Loucy (cell line): Measurements from ENCODE around the gene ANO10.

Source experiments
- H2AFZ ChIP-seq: fragments of 200-600 bp; sonication (generic); 2 replicates; pipeline ENCODE4 v1.6.0; 2016; ENCODE audit warnings: antibody characterized with exemption, mild to moderate bottlenecking, low read length, moderate library complexity
- H3F3A ChIP-seq: fragments of 200-600 bp; 2 replicates; pipeline ENCODE4 v1.6.0; 2016; ENCODE audit warnings: antibody characterized with exemption, low read depth, mild to moderate bottlenecking
- H3K27me3 ChIP-seq: fragments of 200-600 bp; sonication (generic); 2 replicates; pipeline ENCODE4 v1.6.1; 2014; ENCODE audit warnings: low read length, mild to moderate bottlenecking; ENCODE audit not compliant: insufficient read depth, poor library complexity, severe bottlenecking
- H3K36me3 ChIP-seq: fragments of 200-600 bp; sonication (generic); 2 replicates; pipeline ENCODE4 v1.6.1; 2016; ENCODE audit warnings: low read length; ENCODE audit not compliant: insufficient read depth
- H3K4me1 ChIP-seq: fragments of 200-600 bp; sonication (generic); 2 replicates; pipeline ENCODE4 v1.5.1; 2014; ENCODE audit warnings: low read length, mild to moderate bottlenecking; ENCODE audit not compliant: insufficient read depth, poor library complexity, severe bottlenecking
- H3K4me2 ChIP-seq: fragments of 200-600 bp; sonication (generic); 2 replicates; pipeline ENCODE4 v1.6.0; 2014; ENCODE audit warnings: antibody characterized with exemption, low read length, low read depth, mild to moderate bottlenecking; ENCODE audit not compliant: poor library complexity, severe bottlenecking
- H3K4me3 ChIP-seq: fragments of 200-600 bp; sonication (generic); 2 replicates; pipeline ENCODE4 v1.5.1; 2014; ENCODE audit warnings: low read length, mild to moderate bottlenecking, mixed read lengths; ENCODE audit not compliant: poor library complexity, severe bottlenecking
- H3K79me2 ChIP-seq: fragments of 200-600 bp; sonication (generic); 2 replicates; pipeline ENCODE4 v1.6.1; 2014; ENCODE audit warnings: low read length; ENCODE audit not compliant: insufficient read depth
- H3K9ac ChIP-seq: fragments of 200-600 bp; sonication (generic); 2 replicates; pipeline ENCODE4 v1.6.0; 2014; ENCODE audit warnings: mild to moderate bottlenecking, low read depth, low read length, moderate library complexity; ENCODE audit not compliant: poor library complexity, severe bottlenecking
- H3K9me2 ChIP-seq: fragments of 200-600 bp; sonication (generic); replicated peaks from 2 replicates; pipeline ENCODE4 v1.6.1; 2016; ENCODE audit warnings: low read depth, low read length, mixed read lengths
- H3K9me3 ChIP-seq: fragments of 200-600 bp; sonication (generic); 2 replicates; pipeline ENCODE4 v1.6.1; 2014; ENCODE audit warnings: mild to moderate bottlenecking, antibody characterized with exemption, low read length, low read depth; ENCODE audit not compliant: insufficient read depth
- H4K20me1 ChIP-seq: fragments of 200-600 bp; sonication (generic); 2 replicates; pipeline ENCODE4 v1.6.0; 2014; ENCODE audit warnings: antibody characterized with exemption, low read length, mild to moderate bottlenecking; ENCODE audit not compliant: insufficient read depth, poor library complexity, severe bottlenecking
- EZH2phosphoT487 ChIP-seq: fragments of 200-600 bp; IDR thresholded peaks from 2 replicates; pipeline ENCODE4 v1.6.1; 2018; ENCODE audit warnings: antibody characterized with exemption, mild to moderate bottlenecking, moderate library complexity, borderline replicate concordance
- TF ChIP-seq, protein P1 (sequence below): fragments of 200-600 bp; sonication (generic); conservative IDR thresholded peaks from 2 replicates; pipeline ENCODE4 v1.5.1; 2014; ENCODE audit warnings: mild to moderate bottlenecking, antibody characterized with exemption, low read length

Gene ANO10

DNA sequence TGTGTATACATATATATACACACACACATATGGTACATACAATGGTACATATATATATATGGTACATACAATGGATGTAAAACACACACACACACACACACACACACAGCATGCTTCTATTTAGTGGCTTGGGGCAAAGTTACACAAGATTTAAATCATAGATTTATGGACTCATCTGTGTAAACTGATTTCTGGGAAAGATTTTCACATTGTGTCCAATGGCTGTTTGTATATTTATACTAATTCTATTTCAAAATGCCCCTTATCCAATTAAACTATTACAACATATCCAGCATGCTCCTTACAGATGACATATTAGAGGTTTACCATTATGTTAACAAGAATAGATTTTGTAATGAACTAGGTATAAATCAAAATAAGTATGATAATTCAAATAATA, 94.9 kb downstream of the ANO10 start:
- no peak overlapping the region for H3K9ac ChIP-seq
- TF ChIP-seq, protein P1, sequence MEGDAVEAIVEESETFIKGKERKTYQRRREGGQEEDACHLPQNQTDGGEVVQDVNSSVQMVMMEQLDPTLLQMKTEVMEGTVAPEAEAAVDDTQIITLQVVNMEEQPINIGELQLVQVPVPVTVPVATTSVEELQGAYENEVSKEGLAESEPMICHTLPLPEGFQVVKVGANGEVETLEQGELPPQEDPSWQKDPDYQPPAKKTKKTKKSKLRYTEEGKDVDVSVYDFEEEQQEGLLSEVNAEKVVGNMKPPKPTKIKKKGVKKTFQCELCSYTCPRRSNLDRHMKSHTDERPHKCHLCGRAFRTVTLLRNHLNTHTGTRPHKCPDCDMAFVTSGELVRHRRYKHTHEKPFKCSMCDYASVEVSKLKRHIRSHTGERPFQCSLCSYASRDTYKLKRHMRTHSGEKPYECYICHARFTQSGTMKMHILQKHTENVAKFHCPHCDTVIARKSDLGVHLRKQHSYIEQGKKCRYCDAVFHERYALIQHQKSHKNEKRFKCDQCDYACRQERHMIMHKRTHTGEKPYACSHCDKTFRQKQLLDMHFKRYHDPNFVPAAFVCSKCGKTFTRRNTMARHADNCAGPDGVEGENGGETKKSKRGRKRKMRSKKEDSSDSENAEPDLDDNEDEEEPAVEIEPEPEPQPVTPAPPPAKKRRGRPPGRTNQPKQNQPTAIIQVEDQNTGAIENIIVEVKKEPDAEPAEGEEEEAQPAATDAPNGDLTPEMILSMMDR: no peak
- no peak for TF ChIP-seq EZH2phosphoT487

DNA sequence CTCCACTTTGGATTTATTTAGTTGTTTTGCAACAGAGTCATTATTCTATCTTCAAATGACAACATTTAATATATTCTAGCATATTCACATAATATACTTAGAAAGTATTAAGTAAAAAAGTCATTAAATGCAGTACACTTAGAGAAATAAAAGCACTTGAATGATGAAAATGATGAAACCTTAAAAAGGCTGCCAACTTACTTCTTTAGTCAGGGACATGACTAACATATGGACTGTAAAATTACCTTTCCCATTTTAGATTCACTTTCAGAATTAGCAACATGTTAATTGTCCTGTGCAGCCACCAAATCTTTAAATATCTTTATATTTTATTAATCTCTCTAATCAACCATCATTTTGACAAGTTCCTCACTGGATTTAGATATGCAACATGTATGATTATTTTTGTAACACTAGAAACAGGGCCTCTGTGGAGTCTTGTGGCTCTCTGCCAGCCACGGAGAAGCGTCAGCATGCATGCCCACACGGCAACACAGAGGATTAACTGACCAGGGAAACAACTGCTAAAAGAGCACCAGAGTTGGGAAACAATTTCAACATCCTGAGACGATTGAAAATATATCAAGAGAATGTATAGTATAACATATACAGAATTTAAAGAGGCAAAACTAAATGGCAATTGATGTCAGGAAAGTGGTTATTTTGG, 95.7 kb downstream of the ANO10 start:
- Histone ChIP-seq H3K4me1 (no peaks in the 10 kb centered on the region), H2AFZ (no peak overlapping the region), H4K20me1 (no peaks in the 10 kb centered on the region), H3K4me2 (no peak overlapping the region), H3K9me3 (no peaks in the 10 kb centered on the region), H3K36me3 (peaks cover 2% of the 10 kb centered on the region; the same call in 1 of the 2 replicates), H3K27me3 (no peaks in the 10 kb centered on the region), H3F3A (no peaks in the 10 kb centered on the region), H3K79me2 (no peaks in the 10 kb centered on the region), H3K4me3 (no peak overlapping the region), H3K9ac (no peak overlapping the region), H3K9me2 (no peaks in the 10 kb centered on the region)
- TF ChIP-seq, protein P1: no peak
- TF ChIP-seq EZH2phosphoT487: no peak

More for the DNA sequence above, 94.9 kb downstream of the ANO10 start:
- H4K20me1 ChIP-seq: no peaks in the 10 kb centered on the region
- no peaks in the 10 kb centered on the region for H3K27me3 ChIP-seq
- H2AFZ ChIP-seq: no peak overlapping the region
- H3K9me2 ChIP-seq: no peaks in the 10 kb centered on the region
- H3K4me2 ChIP-seq: no peak overlapping the region
- H3K36me3 ChIP-seq: no peaks in the 10 kb centered on the region
- no peak overlapping the region for H3K4me3 ChIP-seq
- H3K79me2 ChIP-seq: no peaks in the 10 kb centered on the region
- H3K4me1 ChIP-seq: no peaks in the 10 kb centered on the region
- H3K9me3 ChIP-seq: no peaks in the 10 kb centered on the region
- no peaks in the 10 kb centered on the region for H3F3A ChIP-seq

DNA sequence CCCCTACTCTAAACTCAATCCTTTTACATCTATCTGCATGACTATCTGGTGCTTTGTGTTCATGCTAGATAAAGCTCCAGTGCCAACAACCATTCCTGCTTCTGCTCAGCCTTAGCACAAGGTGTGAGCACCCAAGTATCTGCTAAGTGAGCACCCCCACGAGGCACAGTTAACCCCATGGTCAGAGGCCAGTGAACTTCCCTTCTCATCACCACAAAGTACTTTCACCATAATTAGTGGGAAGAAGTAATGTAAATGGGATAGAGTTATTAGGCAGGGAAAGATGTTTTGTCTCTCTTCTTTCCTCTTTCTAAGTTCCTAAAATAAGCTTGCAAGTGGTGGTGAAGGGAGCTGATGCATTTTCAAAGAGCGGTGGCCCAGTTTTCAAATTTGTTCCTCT, 96.4 kb downstream of the ANO10 start:
- Histone ChIP-seq H2AFZ (no peak overlapping the region), H3K9me3 (no peaks in the 10 kb centered on the region), H3F3A (no peaks in the 10 kb centered on the region), H3K27me3 (no peaks in the 10 kb centered on the region), H3K36me3 (peaks cover 4% of the 10 kb centered on the region; the same call in 1 of the 2 replicates), H3K9ac (no peak overlapping the region), H4K20me1 (no peaks in the 10 kb centered on the region), H3K79me2 (no peaks in the 10 kb centered on the region), H3K4me1 (no peaks in the 10 kb centered on the region), H3K9me2 (no peaks in the 10 kb centered on the region), H3K4me3 (no peak overlapping the region), H3K4me2 (no peak overlapping the region)
- no peak for TF ChIP-seq EZH2phosphoT487
- TF ChIP-seq, protein P1: no peak
